PC-3 (cell line): ENCODE measurements around the gene FKBP10. TPM values are rescaled to one million over a fixed set of nuclear protein-coding genes. Genes with fewer than 3 reads are reported as not detected.

Source experiments
- ATAC-seq: fragments of 200-7000 bp; cut with Tn5 transposase; 2 replicates; pipeline ENCODE4 v1.9.1; 2020; ENCODE audit warnings: mild to moderate bottlenecking, moderate library complexity
- BruUV-seq: library from RNA; stranded (reverse); fragments of 400-500 nt; replicated peaks from 2 replicates; lab custom pipeline; 2021; lab: Mats Ljungman, UMichigan
- CTCF ChIA-PET: fragments of 300-600 bp; sonication (Branson Sonifier 250); formaldehyde crosslinking; loops from one replicate; lab custom pipeline; 2022; ENCODE audit warnings: antibody characterized with exemption; lab: Charles Lee
- POLR2A ChIA-PET: fragments of 300-600 bp; sonication (Branson Sonifier 250); formaldehyde crosslinking; loops from one replicate; lab custom pipeline; 2022; ENCODE audit warnings: antibody characterized with exemption; ENCODE audit not compliant: unreplicated experiment; lab: Charles Lee
- DNase-seq: peaks from one replicate; pipeline ENCODE4 v3.0.0-alpha.2; 2015
- H2AFZ ChIP-seq: fragments of 300-600 bp; sonication (generic); 2 replicates; pipeline ENCODE4 v1.6.0; 2016; ENCODE audit warnings: antibody characterized with exemption, low read length
- H3F3A ChIP-seq: fragments of 300-600 bp; sonication (generic); one replicate; pipeline ENCODE4 v1.6.0; 2017; ENCODE audit warnings: antibody characterized with exemption, low read length, control low read depth, mild to moderate bottlenecking; ENCODE audit not compliant: unreplicated experiment
- H3K27ac ChIP-seq: fragments of 300-600 bp; sonication (generic); 2 replicates; pipeline ENCODE4 v1.5.1; 2016; ENCODE audit warnings: mild to moderate bottlenecking, low read length
- H3K27me3 ChIP-seq: fragments of 300-600 bp; sonication (generic); 2 replicates; pipeline ENCODE4 v1.6.1; 2016; ENCODE audit warnings: low read length, mixed read lengths
- H3K36me3 ChIP-seq: fragments of 300-600 bp; sonication (generic); 2 replicates; pipeline ENCODE4 v1.6.1; 2016; ENCODE audit warnings: low read depth, mixed run types, low read length, mixed read lengths
- H3K4me1 ChIP-seq: fragments of 300-600 bp; sonication (generic); 2 replicates; pipeline ENCODE4 v1.5.1; 2016; ENCODE audit warnings: low read length; ENCODE audit not compliant: insufficient read depth
- H3K4me2 ChIP-seq: fragments of 300-600 bp; sonication (generic); 2 replicates; pipeline ENCODE4 v1.6.0; 2016; ENCODE audit warnings: low read length
- H3K4me3 ChIP-seq: fragments of 300-600 bp; sonication (generic); 2 replicates; pipeline ENCODE4 v1.5.1; 2016; ENCODE audit warnings: mild to moderate bottlenecking, low read length, mixed read lengths
- H3K79me2 ChIP-seq: fragments of 300-600 bp; sonication (generic); 2 replicates; pipeline ENCODE4 v1.6.1; 2017; ENCODE audit warnings: low read length, mixed read lengths
- H3K9ac ChIP-seq: fragments of 300-600 bp; sonication (generic); 2 replicates; pipeline ENCODE4 v1.6.0; 2016; ENCODE audit warnings: mild to moderate bottlenecking, low read length
- H3K9me2 ChIP-seq: fragments of 300-600 bp; sonication (generic); replicated peaks from 2 replicates; pipeline ENCODE4 v1.6.1; 2016; ENCODE audit warnings: mixed run types, low read length, mixed read lengths
- H3K9me3 ChIP-seq: fragments of 300-600 bp; sonication (generic); 2 replicates; pipeline ENCODE4 v1.6.1; 2016; ENCODE audit warnings: low read length, mixed read lengths
- H4K20me1 ChIP-seq: fragments of 300-600 bp; sonication (generic); 2 replicates; pipeline ENCODE4 v1.6.1; 2016; ENCODE audit warnings: low read length, mixed read lengths
- CTCF ChIP-seq: fragments of 300-600 bp; sonication (generic); conservative IDR thresholded peaks from 2 replicates; pipeline ENCODE4 v1.5.1; 2017; ENCODE audit warnings: antibody characterized with exemption, low read depth, mild to moderate bottlenecking, low read length
- EZH2 ChIP-seq: fragments of 300-600 bp; sonication (generic); IDR thresholded peaks from one replicate; pipeline ENCODE4 v1.6.1; 2017; ENCODE audit warnings: antibody characterized with exemption, mild to moderate bottlenecking, low read length; ENCODE audit not compliant: unreplicated experiment
- EZH2phosphoT487 ChIP-seq: fragments of 300-600 bp; sonication (generic); IDR thresholded peaks from 2 replicates; pipeline ENCODE4 v1.6.1; 2018; ENCODE audit warnings: mild to moderate bottlenecking, antibody characterized with exemption, low read length, borderline replicate concordance
- intact Hi-C: fragments of 100-400 bp; cut with micrococcal nuclease; formaldehyde crosslinking; loops from 2 replicates; pipeline ENCODE4 v1.9.0; 2023
- total RNA-seq: library from RNA; depleted of rRNA; stranded (reverse); fragments of >200 nt; gene quantifications from 2 replicates; pipeline ENCODE4 v1.2.3, GENCODE V29; 2014

The FKBP10 gene
- total RNA-seq, 1 experiment from 2014 or later: 63.4 TPM

- H3K27ac ChIP-seq: no peak overlapping the region
- H3K36me3 ChIP-seq: peaks cover 35% of the 10 kb centered on the region
- H3K4me3 ChIP-seq: no peak overlapping the region
- H2AFZ ChIP-seq: no peak overlapping the region
- DNase-seq (no peak), ATAC-seq (no peak)
- BruUV-seq: no TSS peak
- H3K27me3 ChIP-seq: no peaks in the 10 kb centered on the region
- intact Hi-C loops: no loop called here
- no peaks in the 10 kb centered on the region for H4K20me1 ChIP-seq
- H3K9ac ChIP-seq: no peak overlapping the region
- peaks cover 24% of the 10 kb centered on the region for H3K4me1 ChIP-seq
- no peak for TF ChIP-seq EZH2phosphoT487
- TF ChIP-seq CTCF: no peak
- TF ChIP-seq EZH2: no peak
- no peaks in the 10 kb centered on the region for H3K9me2 ChIP-seq
- no peak overlapping the region for H3K4me2 ChIP-seq
- peaks cover 18% of the 10 kb centered on the region for H3K79me2 ChIP-seq
- H3F3A ChIP-seq: peaks cover 6% of the 10 kb centered on the region
- ChIA-PET CTCF (no interaction called here), POLR2A (no interaction called here)
- no peaks in the 10 kb centered on the region for H3K9me3 ChIP-seq
These were observed 43.4 kb upstream of the FKBP10 start for GRCh38 chr17:41769346-41769862.

GRCh38 chr17:41769985-41770384 lies 42.8 kb upstream of the FKBP10 start:
- Histone ChIP-seq H4K20me1 (no peaks in the 10 kb centered on the region), H3K79me2 (peaks cover 24% of the 10 kb centered on the region), H3K9me3 (no peaks in the 10 kb centered on the region), H2AFZ (no peak overlapping the region), H3F3A (peaks cover 6% of the 10 kb centered on the region), H3K27me3 (no peaks in the 10 kb centered on the region), H3K9ac (no peak overlapping the region), H3K4me2 (no peak overlapping the region), H3K4me1 (peaks cover 25% of the 10 kb centered on the region), H3K36me3 (peaks cover 30% of the 10 kb centered on the region), H3K27ac (no peak overlapping the region), H3K4me3 (no peak overlapping the region), H3K9me2 (no peaks in the 10 kb centered on the region)
- CTCF ChIA-PET: no interaction called here
- POLR2A ChIA-PET: no interaction called here
- no TSS peak for BruUV-seq
- no peak for TF ChIP-seq CTCF
- TF ChIP-seq EZH2phosphoT487: no peak
- TF ChIP-seq EZH2: no peak
- ATAC-seq (no peak), DNase-seq (no peak)
- intact Hi-C loops: no loop called here

GRCh38 chr17:41771389-41772206 lies 41.2 kb upstream of the FKBP10 start:
- POLR2A ChIA-PET: no interaction called here
- no peak overlapping the region for H3K4me3 ChIP-seq
- peak overlapping the region; percentile 80; the same call in 1 of the 2 replicates for H3K4me2 ChIP-seq
- ATAC-seq (no peak), DNase-seq (no peak)
- peaks cover 40% of the 10 kb centered on the region for H3K79me2 ChIP-seq
- H2AFZ ChIP-seq: no peak overlapping the region
- no TSS peak for BruUV-seq
- CTCF ChIA-PET: no interaction called here
- intact Hi-C loops: loop anchor here (2.0 kb wide), 1 partner anchor 29 kb away; no protein-coding TSS in a partner anchor
- H3K4me1 ChIP-seq: peaks cover 40% of the 10 kb centered on the region
- no peaks in the 10 kb centered on the region for H3K9me2 ChIP-seq
- peaks cover 22% of the 10 kb centered on the region for H3K36me3 ChIP-seq
- peak overlapping the region; percentile 77; the same call in 1 of the 2 replicates for H3K9ac ChIP-seq
- TF ChIP-seq EZH2phosphoT487: no peak
- no peak for TF ChIP-seq CTCF
- TF ChIP-seq EZH2: no peak
- H3K9me3 ChIP-seq: no peaks in the 10 kb centered on the region
- H4K20me1 ChIP-seq: no peaks in the 10 kb centered on the region
- H3K27ac ChIP-seq: peak overlapping the region; percentile 93
- peaks cover 6% of the 10 kb centered on the region for H3F3A ChIP-seq
- H3K27me3 ChIP-seq: no peaks in the 10 kb centered on the region
